Skin epidermis (tissue), 12 donors: ENCODE measurements around the gene ATP4B.

Experiments used
- H3K27ac ChIP-seq, 21 experiments: fragments of 200-600 bp; sonication (generic) in 11 of 21; one replicate each; pipeline ENCODE4 v1.5.0; 2020; ENCODE audit warnings: mild to moderate bottlenecking in 3 of 21, inconsistent platforms in 2 of 21, moderate library complexity in 2 of 21
- H3K4me3 ChIP-seq, 7 experiments: fragments of 200-600 bp; sonication (generic) in 2 of 7; one replicate each; pipeline ENCODE4 v1.5.0; 2020; ENCODE audit warnings: inconsistent platforms in 2 of 7, mild to moderate bottlenecking in 2 of 7, moderate library complexity in 1 of 7

ATP4B gene

DNA sequence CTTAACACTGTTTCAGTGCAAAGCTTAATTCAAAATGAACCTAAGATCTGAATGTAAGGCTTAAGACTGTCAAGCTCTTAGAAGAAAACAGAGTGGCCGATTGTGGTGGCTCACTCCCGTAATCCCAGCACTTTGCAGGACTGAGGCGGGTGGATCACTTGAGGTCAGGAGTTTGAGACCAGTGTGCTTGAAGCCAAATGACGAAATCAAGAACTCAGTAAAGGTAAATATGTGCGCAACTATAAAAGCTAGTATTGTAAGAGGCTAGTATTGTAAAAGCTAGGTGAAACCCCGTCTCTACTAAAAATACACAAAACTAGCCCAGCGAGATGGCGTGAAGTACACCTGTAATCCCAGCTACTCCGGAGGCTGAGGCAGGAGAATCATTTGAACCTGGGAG is 12.7 kb downstream of the ATP4B start:
- H3K4me3 ChIP-seq = no peak overlapping the region

DNA sequence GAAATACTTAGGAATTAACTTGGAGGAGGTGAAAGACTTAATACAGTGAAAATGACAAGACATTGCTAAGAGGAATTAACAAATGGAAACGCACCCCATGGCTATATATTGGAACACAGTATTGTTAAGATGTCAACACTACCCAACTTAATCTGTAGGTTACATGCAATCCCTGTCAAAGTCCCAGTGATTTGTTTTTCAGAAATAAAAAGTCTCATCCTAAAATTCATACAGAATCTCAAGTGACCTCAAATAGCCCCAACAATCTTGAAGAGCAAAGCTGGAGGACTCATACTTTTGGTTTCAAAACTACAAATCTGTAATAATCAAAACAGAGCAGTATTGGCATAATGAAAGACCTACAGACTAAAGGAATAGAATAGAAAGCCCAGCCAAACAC is 13.2 kb downstream of the ATP4B start:
- Histone ChIP-seq H3K27ac (no peak overlapping the region), H3K4me3 (no peak overlapping the region)

More for the DNA sequence above, 12.7 kb downstream of the ATP4B start:
- H3K27ac ChIP-seq = no peak overlapping the region

DNA sequence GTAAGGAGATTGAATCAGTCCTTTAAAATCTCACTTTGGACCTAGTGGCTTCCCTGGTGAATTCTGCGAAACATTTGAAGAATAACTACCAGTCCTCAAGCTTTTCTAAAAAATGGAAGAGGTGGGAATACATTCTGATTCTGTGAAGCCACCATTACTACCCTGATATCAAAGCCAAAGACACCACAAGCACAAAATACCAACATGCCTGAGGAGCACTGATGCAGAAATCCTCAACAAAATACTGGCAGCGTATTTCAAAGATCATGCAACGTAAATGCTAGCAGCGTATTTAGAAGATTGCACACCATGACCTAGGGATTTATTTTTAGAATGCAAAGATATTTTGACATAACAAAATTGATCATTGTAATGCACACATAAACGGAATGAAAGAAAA is 14.4 kb downstream of the ATP4B start:
- Histone ChIP-seq H3K27ac (no peak overlapping the region), H3K4me3 (no peak overlapping the region)

DNA sequence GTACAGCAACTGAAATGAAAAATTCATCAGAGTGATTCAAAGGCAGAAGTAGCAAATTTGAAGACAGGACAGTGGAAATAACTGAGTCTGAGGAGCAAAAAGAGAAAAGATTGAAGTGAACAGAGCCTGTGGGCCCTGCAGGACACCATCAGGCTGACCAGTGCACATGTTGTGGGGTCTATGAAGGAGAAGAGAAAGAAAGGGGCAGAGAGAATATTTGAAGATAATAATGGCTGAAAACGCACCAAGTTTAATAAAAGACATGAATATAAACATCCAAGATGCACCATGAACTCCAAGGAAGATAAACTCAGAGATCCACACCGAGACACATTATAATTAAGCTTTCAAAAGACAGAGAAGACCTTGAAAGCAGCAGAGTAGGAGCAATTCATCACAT is 15.4 kb downstream of the ATP4B start:
- H3K4me3 ChIP-seq = no peak overlapping the region

DNA sequence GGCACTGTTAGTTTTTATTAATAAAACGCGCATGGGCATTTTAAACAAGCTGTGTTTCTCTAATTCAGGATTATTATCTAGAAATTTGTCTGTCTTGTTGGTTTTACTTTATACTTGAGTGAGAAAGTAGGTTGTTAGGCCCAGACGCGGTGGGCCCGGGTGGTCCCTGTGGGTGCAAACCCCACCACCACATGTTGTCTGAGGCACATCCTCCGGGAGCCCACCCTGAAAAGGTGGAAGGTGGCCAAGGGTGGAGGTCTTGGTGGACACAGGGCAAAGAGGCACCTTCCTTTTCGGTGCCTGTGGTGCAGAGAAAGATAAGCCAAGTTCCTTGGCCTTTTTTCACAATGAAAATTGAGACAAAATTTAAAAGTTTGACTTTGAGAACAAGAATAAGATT is 16.6 kb downstream of the ATP4B start:
- H3K27ac ChIP-seq = no peak overlapping the region

More for the DNA sequence above, 15.4 kb downstream of the ATP4B start:
- H3K27ac ChIP-seq = no peak overlapping the region

DNA sequence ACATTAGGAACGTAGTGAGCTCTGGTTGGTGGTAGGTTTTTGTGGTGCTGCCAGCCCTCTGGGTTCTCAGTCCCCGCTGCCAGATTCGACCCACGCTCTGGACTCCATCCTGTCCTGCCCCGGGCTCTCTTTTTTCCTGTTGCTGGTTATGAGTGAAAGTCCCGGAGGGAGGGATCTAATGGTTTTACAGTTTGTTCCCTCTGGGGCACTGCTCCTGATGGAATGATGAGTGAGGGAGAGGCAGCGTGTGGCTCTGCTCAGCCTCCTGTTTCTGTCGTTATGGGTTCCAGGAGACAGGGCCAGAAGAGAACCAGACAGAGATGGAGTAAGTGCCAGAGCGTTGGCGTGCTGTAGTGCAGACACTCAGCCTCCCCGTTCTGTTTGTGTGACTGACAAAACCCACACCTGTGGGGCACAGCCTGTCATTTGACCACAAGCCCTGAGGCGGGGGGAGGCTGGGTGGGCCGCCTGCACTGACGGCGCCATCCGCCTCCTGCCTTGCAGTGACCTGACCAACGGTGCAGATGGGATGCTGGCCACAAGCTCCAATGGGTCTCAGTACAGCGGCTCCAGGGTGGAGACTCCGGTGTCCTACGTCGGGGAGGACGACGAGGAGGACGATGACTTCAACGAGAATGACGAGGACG is 18.3 kb downstream of the ATP4B start:
- no peak overlapping the region for H3K27ac ChIP-seq
- H3K4me3 ChIP-seq = no peak overlapping the region

More for the DNA sequence above, 16.6 kb downstream of the ATP4B start:
- H3K4me3 ChIP-seq = no peak overlapping the region

DNA sequence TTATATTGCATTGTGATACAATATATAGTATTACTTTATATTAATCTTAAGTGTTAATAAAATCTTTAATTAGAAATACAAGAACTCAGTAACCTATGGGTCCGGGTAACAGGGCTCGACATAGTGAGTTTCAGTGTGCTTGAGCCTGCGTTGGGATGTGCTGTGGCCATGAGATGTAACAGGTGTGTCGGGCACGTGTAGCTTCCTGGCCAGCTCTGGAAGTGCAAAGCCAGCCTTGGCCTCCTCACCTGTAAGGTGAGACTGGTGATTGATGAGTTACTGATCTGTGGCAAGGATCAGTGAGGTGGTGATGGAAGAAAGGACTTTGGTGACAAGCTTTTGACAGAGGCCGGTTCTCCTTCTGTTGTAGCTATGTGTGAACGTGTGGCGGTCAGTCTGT is 19.2 kb downstream of the ATP4B start:
- Histone ChIP-seq H3K4me3 (no peak overlapping the region), H3K27ac (no peak overlapping the region)

DNA sequence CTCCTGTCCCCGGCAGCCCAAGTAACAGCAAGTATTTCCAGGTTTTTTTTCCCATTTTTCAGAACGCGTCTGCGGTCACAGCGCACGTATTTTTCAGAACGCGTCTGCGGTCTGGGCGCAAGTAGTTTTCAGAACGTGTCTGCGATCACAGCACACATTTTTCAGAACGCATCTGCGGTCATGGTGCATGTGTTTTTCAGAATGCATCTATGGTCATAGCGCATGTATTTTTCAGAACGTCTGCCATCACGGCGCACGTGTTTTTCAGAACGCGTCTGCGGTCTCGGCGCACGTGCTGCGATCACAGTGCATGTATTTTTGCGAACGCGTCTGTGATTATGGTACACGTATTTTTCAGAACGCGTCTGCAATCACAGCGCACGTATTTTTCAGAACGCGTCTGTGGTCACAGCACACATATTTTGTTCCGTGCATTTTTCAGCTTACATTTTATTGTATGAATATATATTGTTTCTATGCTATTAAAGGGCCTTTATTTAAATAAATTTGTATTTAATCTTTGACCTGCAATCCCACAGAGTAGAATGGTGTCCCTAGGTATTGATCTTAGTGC is 19.7 kb downstream of the ATP4B start:
- H3K27ac ChIP-seq = no peak overlapping the region

DNA sequence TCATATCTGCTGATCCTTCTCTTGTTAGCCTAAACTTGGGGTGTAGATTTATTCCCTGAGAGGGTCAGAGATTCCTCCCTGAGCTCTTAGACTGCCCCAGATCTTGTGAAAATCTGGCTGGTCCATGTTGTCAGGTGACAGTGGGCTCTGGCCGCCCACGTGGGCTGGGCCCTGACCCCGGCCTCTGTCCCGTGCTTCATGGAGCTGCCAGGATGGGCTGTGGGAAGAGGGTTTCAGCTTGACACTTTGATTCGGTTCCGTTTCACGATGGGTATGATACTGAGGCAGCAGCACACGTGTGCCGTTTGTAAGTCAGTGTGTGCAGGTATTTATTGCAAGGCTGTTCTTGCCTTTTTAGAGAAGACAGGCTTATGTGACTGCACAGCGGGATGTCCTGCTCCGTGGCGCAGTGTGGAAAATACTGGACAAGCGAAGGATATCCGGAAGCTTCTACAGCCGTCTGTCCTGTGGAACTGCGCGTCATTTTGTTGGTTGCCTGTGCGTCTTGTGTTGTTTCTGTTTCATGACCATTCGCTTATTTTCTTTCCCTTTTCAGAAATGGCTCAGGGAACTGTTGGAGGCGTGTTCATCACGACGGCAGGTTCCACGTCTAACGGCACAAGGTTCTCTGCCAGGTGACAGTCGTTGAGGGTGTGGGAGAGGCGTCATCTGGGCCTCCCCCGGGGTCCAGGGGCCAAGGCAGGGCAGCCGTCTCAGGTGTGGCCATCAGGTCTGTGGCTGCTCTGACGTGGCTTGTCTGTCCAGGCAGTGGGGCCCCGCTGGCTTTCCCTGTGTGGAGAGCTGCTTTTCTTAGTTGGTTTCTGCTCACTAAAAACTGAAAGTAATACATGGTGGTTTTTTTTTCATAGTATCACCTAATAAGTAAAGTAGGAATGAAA is 20.5 kb downstream of the ATP4B start:
- H3K27ac ChIP-seq = no peak overlapping the region
- H3K4me3 ChIP-seq = no peak overlapping the region

More for the DNA sequence above, 19.7 kb downstream of the ATP4B start:
- no peak overlapping the region for H3K4me3 ChIP-seq

DNA sequence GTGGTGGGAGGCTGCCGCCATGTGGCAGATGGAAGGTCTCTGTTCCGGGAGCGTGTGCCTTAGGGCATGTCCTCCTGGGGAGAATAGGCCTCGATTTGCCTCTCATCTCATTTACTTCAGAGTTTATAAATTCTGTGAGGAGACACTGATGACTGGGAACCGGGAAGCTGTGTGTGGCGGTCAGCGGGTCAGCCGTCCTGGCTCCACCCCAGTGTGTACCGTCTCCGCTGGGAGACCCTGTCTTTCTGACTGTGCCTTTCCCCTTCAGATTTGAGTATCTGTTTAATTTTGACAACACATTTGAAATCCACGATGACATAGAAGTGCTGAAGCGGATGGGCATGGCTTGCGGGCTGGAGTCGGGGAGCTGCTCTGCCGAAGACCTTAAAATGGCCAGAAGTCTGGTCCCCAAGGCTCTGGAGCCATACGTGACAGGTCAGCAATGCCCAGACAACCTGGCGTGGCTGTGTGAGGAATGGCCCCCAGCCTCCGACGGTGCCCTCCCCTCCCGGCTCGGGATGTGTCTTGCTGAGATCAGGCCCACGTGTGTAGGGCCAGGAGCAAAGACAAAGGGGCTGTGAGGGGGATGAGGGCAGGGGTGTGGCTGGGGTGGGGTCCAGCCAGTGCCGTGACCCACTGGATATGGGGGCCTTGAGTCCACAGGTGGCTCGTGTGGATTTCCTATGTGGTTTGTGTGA is 21.6 kb downstream of the ATP4B start:
- no peak overlapping the region for H3K27ac ChIP-seq
- no peak overlapping the region for H3K4me3 ChIP-seq

DNA sequence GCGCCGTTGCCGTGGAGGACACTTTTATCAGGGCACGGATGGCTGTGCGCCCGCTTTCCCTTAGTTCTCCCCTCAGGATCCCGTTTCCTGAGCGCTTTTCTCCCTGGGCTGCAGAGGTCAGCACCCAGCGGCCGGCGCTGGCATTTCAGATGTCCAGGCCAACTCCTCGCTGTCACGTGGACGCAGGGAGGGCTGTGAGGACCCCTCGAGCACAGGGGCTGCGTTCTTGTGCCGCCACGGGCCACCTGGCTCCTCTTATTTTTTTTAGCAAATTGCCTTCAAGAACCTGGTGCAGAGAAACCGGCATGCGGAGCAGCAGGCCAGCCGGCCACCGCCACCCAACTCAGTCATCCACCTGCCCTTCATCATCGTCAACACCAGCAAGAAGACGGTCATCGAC is 22.3 kb downstream of the ATP4B start:
- Histone ChIP-seq H3K4me3 (no peak overlapping the region), H3K27ac (no peak overlapping the region)

DNA sequence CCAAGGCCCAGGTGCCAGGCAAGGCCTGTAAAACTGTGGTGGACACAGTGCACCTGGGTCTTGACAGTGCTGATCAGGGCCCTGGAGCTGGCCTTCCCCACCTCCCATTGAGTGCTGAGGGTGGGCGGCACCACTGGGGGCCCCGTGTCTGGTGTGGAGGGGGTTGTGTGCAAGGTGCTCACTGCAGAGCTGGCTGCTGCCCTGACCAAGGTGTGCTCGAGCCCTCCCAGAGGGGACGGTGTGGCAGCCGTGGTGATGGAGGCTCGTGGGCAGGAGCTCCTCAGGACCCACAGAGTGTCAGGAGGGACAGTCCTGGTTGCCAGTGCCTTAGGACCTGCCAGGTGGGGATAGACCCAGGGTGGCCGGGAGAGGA is 23.0 kb downstream of the ATP4B start:
- Histone ChIP-seq H3K4me3 (no peak overlapping the region), H3K27ac (no peak overlapping the region)

DNA sequence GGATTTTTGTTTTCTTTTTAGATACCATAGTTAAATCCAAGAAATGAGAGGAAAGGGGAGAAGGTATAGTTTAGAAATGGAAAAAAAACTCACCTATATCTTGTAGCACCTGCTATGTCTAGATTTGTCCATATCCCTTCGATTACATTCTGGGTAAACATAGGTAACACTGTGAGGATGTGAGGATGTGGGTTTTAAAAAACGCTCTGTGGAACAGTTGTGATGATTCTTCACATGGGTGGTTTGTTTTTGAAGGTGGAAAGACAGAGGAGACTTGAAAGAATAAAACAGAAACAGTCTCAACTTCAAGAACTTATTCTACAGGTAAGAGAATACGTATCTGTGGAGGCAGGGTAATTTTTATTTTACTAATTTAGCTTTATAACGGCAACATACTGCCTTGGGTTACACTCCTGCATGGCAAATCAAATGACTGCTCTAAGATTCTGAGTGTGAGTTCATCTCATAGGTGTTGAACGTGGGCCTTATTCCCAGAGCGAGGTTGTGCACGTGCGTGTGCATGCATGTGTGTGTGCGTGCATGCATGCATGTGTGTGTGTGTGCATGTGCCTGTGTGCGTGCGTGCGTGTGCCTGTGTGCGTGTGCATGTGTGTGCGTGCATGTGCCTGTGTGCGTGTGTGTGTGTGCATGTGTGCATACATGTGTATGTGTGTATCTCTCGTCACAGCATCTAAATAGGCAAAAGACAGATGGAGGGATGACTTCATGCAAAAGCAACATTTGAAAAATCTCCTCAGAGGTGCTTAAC is 23.5 kb downstream of the ATP4B start:
- Histone ChIP-seq H3K27ac (no peak overlapping the region), H3K4me3 (no peak overlapping the region)

DNA sequence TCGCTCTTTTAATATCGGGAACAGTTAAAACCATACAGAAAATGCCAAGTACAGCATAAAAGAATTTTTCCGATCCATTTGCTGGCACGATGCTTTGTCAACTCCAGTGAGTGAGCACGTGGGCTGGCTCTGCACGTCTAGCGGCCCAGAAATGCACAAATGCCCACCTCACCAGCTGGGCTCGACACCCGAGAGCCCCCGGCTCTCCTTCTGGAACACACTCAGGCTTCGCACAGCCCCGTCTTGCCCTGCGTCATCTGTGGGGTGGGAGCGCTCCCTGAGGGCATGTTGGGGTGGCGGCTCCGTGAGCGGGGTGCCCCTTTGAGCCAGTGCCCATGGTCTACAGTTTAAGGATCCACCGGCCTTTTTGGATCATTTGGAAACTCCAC is 24.5 kb downstream of the ATP4B start:
- no peak overlapping the region for H3K27ac ChIP-seq

DNA sequence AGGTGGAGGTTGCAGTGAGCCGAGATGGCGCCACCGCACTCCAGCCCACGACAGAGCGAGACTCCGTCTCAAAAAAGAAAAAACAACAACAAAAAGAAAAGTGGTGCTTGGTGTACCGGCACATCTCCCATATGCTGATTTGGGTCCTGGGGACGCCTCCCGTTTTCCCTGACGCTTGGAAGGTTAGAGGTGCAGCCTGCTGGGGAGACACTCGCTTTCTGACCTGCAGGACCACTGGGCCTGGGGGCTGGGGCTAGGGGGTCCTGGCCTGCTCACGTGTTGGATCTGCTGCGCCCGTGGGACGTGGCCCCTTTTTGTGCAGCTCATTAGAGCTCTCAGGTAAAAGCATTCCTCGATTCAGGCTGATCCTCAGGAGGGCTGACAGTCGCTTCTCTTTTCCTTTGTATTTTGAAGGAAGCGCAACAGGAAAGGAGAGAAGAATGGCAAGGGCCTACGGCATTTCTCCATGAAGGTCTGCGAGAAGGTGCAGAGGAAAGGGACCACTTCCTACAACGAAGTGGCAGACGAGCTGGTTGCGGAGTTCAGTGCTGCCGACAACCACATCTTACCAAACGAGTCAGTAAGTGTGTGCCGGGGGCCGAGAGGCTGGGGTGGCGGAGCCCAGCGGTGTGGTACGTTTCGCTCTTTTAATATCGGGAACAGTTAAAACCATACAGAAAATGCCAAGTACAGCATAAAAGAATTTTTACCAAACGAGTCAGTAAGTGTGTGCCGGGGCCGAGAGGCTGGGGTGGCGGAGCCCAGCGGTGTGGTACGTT is 25.1 kb downstream of the ATP4B start:
- Histone ChIP-seq H3K4me3 (no peak overlapping the region), H3K27ac (no peak overlapping the region)

More for the DNA sequence above, 24.5 kb downstream of the ATP4B start:
- no peak overlapping the region for H3K4me3 ChIP-seq

DNA sequence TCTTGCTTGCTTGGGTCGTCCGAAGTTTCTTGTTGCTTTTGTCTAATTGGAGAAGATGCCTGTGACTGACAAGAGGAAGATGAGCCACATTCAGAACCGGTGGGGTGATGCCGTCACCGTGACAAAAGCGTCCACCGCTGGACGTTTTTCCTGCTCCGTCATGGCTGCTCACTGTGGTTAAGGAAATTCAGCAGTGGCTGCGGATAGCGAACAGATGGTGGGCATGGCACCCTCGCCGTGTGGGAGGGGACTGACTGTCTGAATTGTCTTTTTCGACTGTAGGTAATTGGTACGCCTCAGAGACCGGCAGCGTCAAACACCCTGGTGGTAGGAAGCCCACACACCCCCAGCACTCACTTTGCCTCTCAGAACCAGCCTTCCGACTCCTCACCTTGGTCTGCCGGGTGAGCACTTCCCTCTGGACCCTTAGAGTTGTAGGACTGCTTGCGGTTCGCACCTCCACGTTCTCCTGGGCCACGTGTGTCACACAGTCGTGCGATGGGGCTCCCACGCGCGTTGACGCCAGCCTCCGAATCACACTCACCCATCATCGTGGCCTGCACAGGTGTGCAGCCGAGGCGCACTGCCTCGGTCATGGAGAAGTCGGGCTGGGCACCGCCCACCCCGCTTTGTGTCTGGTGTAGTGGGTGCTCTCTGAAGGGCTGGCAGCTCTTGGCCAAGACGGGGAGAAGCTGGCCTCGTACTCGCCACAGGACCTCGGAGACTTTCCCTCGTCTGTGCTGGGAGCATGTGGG is 26.5 kb downstream of the ATP4B start:
- no peak overlapping the region for H3K4me3 ChIP-seq
- no peak overlapping the region for H3K27ac ChIP-seq

DNA sequence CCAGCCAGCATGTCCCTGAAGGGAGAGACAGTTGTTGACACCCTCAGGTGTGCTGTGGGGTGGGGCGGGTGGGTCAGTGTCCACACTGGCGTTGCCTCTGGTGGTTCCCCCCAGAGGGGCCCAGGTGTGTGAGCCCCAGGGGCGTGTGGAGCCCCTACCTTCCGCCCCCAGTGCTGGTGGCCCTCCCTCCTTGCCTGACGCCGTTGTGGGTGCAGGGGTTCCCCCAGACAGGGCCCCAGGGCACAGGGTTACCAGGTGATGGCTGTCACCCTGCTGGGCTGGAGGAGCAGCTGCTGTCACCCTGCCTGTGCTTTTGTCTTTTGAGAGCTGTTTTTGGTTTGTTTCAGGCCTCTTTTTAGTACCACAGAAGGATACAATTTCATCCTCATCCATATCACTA is 27.2 kb downstream of the ATP4B start:
- Histone ChIP-seq H3K4me3 (no peak overlapping the region), H3K27ac (no peak overlapping the region)

DNA sequence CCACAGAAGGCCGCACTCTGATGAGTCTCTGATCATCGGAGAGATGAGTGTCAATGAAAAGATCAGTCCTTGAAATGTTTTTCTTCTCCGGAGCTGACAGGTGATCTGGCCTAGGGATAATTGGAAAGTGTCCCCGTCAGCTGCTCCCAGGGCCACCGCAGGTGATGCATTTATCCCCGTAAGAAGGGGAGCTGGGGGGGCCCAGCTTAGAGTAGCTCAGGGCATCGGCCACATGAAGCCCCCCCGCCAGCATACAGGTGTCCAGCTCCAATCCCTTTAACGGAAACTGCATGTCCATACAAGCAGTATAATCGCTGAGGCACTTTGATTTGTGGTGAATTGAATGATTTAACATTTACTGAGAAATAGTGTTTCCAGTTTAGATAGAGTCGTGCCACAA is 27.7 kb downstream of the ATP4B start:
- H3K4me3 ChIP-seq = no peak overlapping the region
- H3K27ac ChIP-seq = no peak overlapping the region
